Astrocyte of the cerebellum (primary cell): ENCODE data around the gene KCTD12.

ENCODE experiments used
- DNase-seq: peaks from one replicate; pipeline ENCODE4 v3.0.0-alpha.2; 2011; ENCODE audit warnings: low read depth
- H3K4me3 ChIP-seq: 2 replicates; pipeline ENCODE4 v1.5.1; 2011; ENCODE audit warnings: mild to moderate bottlenecking, low read depth, low read length, moderate library complexity
- CTCF ChIP-seq: IDR thresholded peaks from 2 replicates; pipeline ENCODE4 v1.5.1; 2012; ENCODE audit warnings: low read length, low read depth, moderate library complexity, mild to moderate bottlenecking; ENCODE audit errors: missing control alignments
- in situ Hi-C: cut with HindIII; loops from 2 replicates; pipeline ENCODE4 v1.10.0; 2017; ENCODE audit warnings: low sequenced_read_pairs

Gene KCTD12

DNA sequence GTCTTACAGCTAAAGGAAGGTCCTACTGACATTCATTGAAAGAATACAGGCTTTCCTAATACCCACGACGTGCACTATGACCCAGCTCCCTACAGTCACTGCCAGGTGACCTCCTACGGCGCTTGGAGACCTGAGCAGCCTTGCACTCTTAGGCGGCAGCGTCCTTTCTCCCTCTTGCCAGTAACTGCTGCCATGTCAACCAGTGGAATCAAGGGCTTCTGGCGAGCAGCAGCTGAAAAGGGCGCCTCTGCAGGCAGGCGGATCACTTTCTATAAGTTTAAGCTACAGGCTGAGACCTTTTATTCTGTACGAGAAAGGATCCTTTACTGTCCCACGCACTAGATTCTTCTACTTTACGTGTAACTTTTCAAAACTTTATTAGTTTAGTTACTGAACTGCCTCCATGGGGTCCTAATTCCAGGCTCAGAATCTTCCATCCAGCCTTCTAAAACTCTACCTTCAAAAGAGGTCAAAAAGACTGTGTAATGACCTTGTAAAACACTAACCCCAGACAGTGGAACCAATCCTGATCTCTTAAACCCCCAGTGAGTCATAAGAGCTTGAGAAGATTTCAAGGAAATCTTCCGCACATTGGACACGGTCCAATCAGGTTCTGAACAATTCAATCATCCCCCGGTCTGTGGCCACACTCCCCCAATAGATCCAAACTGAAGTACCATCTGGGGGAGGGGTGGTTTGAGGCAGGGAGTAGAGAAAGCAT, 1.9 kb downstream of the KCTD12 start:
- in situ Hi-C loops = no loop called here
- peak; percentile 25 for TF ChIP-seq CTCF
- peak overlapping the region; percentile 64 for H3K4me3 ChIP-seq
- DNase-seq = no peak

DNA sequence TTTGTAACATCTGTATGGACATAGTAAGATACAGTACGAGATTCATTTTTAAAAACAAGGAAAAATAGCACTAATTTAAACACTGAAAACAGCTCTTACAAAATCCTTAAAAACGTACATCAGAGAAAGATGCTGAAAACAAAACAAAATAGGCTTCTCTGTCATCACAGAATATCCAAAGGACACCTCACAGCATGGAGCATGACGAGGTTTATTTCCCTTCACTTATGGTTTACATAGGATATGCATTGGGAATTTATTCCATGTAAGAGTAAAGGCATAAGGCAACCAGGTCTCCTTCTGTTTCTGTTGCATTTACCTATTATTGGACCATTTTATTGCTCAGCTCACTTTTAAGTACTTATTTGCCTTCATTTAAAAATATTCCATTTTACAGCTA, 3.0 kb downstream of the KCTD12 start:
- no peak for TF ChIP-seq CTCF
- DNase-seq = no peak
- in situ Hi-C loops = no loop called here
- H3K4me3 ChIP-seq = no peak overlapping the region

- in situ Hi-C loops = no loop called here
- no peak overlapping the region for H3K4me3 ChIP-seq
- TF ChIP-seq CTCF = no peak
- no peak for DNase-seq
Observed at GRCh38 chr13:76882431-76882830, 3.8 kb downstream of the KCTD12 start.

DNA sequence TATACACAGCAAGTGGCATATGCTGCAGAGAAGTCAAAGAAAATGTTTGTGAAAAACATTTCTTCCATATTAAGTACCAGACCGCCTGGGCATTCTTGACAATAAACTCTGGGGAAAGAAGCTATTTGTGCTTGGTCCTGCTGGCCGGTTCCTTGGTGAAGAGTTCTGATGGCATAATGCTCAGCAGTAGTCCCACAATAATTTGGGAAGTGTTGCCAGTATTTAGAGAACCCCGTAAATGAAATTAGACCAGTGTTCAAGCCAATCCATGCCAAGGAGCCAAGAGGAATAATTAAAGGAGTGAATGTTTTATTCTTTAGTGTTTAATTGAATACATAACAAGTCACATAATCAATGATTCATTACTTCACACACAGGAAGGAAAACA, 6.3 kb downstream of the KCTD12 start:
- TF ChIP-seq CTCF = no peak
- in situ Hi-C loops = no loop called here
- no peak for DNase-seq
- H3K4me3 ChIP-seq = no peak overlapping the region

GRCh38 chr13:76879203-76879882, 6.9 kb downstream of the KCTD12 start:
- TF ChIP-seq CTCF = no peak
- no peak overlapping the region for H3K4me3 ChIP-seq
- no peak for DNase-seq
- in situ Hi-C loops = no loop called here

DNA sequence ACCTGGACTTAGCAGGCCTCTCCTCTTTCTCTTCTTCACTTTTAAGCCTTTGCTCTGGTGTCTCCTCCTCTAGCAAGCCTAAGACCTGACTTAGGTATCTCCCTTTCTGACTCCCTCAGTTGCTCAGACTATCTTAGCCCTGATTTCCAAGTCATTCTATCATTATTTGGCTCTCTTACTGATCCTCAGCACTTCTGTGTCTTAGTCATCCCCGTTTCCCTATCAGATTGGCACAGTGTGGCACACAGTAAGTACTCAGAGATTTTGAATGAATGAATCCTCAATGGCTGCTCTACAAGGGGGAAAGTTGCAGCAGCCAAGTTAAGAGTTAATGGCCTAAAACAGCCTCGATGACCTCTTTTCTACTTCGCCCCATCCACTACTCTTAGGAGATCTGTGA, 8.2 kb downstream of the KCTD12 start:
- H3K4me3 ChIP-seq = no peak overlapping the region
- TF ChIP-seq CTCF = no peak
- in situ Hi-C loops = no loop called here
- no peak for DNase-seq
